Transverse colon (tissue), 4 donors: ENCODE data around the gene GBF1. TPM values are rescaled to one million over a fixed set of nuclear protein-coding genes. Genes with fewer than 3 reads are reported as not detected.

Experiments
- DNase-seq: peaks from one replicate; pipeline ENCODE4 v3.0.0-alpha.2; 2019
- H3K27ac ChIP-seq, 4 donors: fragments of 200-600 bp; sonication (generic); 2 replicates each; pipeline ENCODE4 v1.5.1; 2016 to 2018; ENCODE audit warnings: inconsistent platforms in 4 of 4
- H3K27me3 ChIP-seq: fragments of 200-600 bp; sonication (generic); 2 replicates; pipeline ENCODE4 v1.5.1; 2017; ENCODE audit warnings: inconsistent platforms
- H3K36me3 ChIP-seq, 4 donors: fragments of 200-600 bp; sonication (generic); 2 replicates each; pipeline ENCODE4 v1.5.1; 2017 to 2019; ENCODE audit warnings: inconsistent platforms in 4 of 4
- H3K4me1 ChIP-seq, 4 donors: fragments of 200-600 bp; sonication (generic); 2 replicates each; pipeline ENCODE4 v1.5.1; 2017 to 2020; ENCODE audit warnings: inconsistent platforms in 4 of 4
- H3K4me3 ChIP-seq, 4 donors: fragments of 200-600 bp; sonication (generic); 1 replicate in 1 of 4; 2 replicates in 3 of 4; pipeline versions ENCODE4 v1.5.1 to v1.6.1; 2017 to 2019; ENCODE audit warnings: inconsistent platforms in 4 of 4
- H3K9me3 ChIP-seq, 2 donors: fragments of 200-600 bp; sonication (generic); 2 replicates each; pipeline ENCODE4 v1.5.1; 2017 to 2019; ENCODE audit warnings: inconsistent platforms in 2 of 2
- EP300 ChIP-seq: sonication (generic); formaldehyde crosslinking; IDR thresholded peaks from one replicate; pipeline ENCODE4 v1.6.1; 2017; ENCODE audit warnings: antibody characterized with exemption, low read depth
- POLR2A ChIP-seq: fragments of 450-650 bp; IDR thresholded peaks from one replicate; pipeline ENCODE4 v1.6.1; 2016; ENCODE audit warnings: antibody characterized with exemption, mild to moderate bottlenecking, moderate library complexity
- POLR2AphosphoS5 ChIP-seq, 3 donors: sonication (generic); formaldehyde crosslinking; IDR thresholded peaks; one replicate each; pipeline ENCODE4 v1.6.1; 2016; ENCODE audit warnings: antibody characterized with exemption in 3 of 3
- WGBS, 2 donors: methylation state at CpG; one replicate each; pipeline ENCODE4 v1.1.5; 2018; ENCODE audit warnings: low coverage in 1 of 2; 5-methylcytosine and 5-hydroxymethylcytosine counted together
- in situ Hi-C, 4 donors: fragments of 200-750 bp; cut with MboI; loops; one replicate each; pipeline versions ENCODE4 v1.15.0 to v1.15.1; 2017; ENCODE audit warnings: low sequenced_read_pairs in 3 of 4, low pct_ligation_motif_present in 1 of 4, low pct_unique_long_range_greater_than_20kb in 1 of 4
- intact Hi-C: fragments of 100-400 bp; cut with DNase I; formaldehyde crosslinking; loops from one replicate; pipeline ENCODE4 v1.15.1; 2023; ENCODE audit warnings: low total_unique reads
- total RNA-seq, 4 donors: library from RNA; depleted of rRNA; stranded (reverse); fragments of >200 nt; gene quantifications; one replicate each; pipeline ENCODE4 v1.1.0, GENCODE V29; 2016
- TF ChIP-seq, protein P1 (sequence below), 5 experiments: fragments of 200-600 bp in 3 of 5; fragments of 450-650 bp in 2 of 5; sonication (generic) in 3 of 5; IDR thresholded peaks; 1 replicate in 2 of 5; 2 replicates in 3 of 5; pipeline ENCODE4 v1.5.1; 2016 to 2017; ENCODE audit warnings: antibody characterized with exemption in 5 of 5, inconsistent platforms in 3 of 5, mild to moderate bottlenecking in 2 of 5, moderate library complexity in 1 of 5

The GBF1 gene
- total RNA-seq, 4 donors from 2014 or later: 60.5 to 97.6 (median 67.5) TPM

DNA sequence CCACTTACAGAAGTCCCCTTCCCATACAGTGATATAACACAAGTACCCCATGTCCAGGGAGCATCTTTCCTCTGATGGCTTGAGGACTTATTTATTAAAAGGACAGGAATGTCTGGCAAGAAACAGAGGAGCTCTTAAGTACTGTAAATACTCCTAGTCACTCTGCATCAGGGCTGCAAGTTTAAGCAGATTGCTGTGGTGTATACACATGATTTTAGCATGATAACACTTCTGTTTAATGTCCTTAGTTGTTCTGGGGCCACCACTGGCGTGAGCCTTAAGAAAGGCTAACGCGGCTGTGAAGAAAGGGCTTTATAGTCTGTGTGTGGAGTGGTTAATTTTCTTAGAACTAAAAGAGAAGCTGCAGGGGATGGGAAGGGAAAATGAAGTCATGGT lies 65.7 kb downstream of the GBF1 start:
- in situ Hi-C loops: no loop called here
- TF ChIP-seq EP300 (no peak), POLR2AphosphoS5 (IDR thresholded peaks at IDR 0.05) (no peak), POLR2A (no peak)
- TF ChIP-seq, protein P1, sequence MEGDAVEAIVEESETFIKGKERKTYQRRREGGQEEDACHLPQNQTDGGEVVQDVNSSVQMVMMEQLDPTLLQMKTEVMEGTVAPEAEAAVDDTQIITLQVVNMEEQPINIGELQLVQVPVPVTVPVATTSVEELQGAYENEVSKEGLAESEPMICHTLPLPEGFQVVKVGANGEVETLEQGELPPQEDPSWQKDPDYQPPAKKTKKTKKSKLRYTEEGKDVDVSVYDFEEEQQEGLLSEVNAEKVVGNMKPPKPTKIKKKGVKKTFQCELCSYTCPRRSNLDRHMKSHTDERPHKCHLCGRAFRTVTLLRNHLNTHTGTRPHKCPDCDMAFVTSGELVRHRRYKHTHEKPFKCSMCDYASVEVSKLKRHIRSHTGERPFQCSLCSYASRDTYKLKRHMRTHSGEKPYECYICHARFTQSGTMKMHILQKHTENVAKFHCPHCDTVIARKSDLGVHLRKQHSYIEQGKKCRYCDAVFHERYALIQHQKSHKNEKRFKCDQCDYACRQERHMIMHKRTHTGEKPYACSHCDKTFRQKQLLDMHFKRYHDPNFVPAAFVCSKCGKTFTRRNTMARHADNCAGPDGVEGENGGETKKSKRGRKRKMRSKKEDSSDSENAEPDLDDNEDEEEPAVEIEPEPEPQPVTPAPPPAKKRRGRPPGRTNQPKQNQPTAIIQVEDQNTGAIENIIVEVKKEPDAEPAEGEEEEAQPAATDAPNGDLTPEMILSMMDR (IDR thresholded peaks at IDR 0.05): no peak
- H3K27ac ChIP-seq: peak overlapping the region in 2 of 4 donors; percentile 6 to 33

DNA sequence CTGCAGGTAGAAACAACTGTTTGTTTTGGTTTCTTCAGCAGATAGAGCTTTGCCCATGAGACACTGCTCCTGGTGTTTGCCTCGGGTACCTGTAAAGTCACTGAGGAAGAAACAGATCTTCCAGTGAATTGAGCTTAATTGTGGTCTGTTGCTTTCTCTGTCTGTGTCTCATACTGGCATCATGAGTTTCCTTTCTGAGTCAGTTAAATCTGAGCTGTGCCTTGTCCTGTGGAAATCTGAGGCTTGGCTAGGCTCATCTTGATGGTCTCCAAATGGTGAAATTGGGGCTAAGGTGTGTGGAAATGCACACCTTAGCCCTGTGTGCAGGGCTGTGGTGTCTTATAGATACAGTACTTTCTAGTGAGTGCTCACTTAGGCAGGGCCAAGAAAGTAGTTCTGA lies 67.4 kb downstream of the GBF1 start:
- H3K27me3 ChIP-seq: no peaks in the 10 kb centered on the region
- H3K4me1 ChIP-seq: peaks cover 6 to 39% (median 25%) of the 10 kb centered on the region in 4 donors
- H3K27ac ChIP-seq: peak overlapping the region in 3 of 4 donors; percentile 7 to 43 (median 12)
- WGBS, 2 donors: 55 to 63% methylated on average over 1 of the region's 1 CpG
- DNase-seq: no peak
- no peaks in the 10 kb centered on the region for H3K36me3 ChIP-seq
- no peak overlapping the region for H3K4me3 ChIP-seq
- intact Hi-C loops: no loop called here
- in situ Hi-C loops: no loop called here
- TF ChIP-seq POLR2A (no peak), POLR2AphosphoS5 (IDR thresholded peaks at IDR 0.05) (no peak), EP300 (no peak)
- TF ChIP-seq, protein P1 (IDR thresholded peaks at IDR 0.05): no peak
- no peaks in the 10 kb centered on the region for H3K9me3 ChIP-seq

More for the DNA sequence above, 65.7 kb downstream of the GBF1 start:
- no peak for DNase-seq
- WGBS, 2 donors: 84 to 88% methylated on average over 3 of the region's 3 CpGs
- Histone ChIP-seq H3K27me3 (no peaks in the 10 kb centered on the region), H3K36me3 (no peaks in the 10 kb centered on the region), H3K4me3 (no peak overlapping the region), H3K4me1 (peaks cover 6 to 39% (median 25%) of the 10 kb centered on the region in 4 donors), H3K9me3 (no peaks in the 10 kb centered on the region)
- intact Hi-C loops: no loop called here

DNA sequence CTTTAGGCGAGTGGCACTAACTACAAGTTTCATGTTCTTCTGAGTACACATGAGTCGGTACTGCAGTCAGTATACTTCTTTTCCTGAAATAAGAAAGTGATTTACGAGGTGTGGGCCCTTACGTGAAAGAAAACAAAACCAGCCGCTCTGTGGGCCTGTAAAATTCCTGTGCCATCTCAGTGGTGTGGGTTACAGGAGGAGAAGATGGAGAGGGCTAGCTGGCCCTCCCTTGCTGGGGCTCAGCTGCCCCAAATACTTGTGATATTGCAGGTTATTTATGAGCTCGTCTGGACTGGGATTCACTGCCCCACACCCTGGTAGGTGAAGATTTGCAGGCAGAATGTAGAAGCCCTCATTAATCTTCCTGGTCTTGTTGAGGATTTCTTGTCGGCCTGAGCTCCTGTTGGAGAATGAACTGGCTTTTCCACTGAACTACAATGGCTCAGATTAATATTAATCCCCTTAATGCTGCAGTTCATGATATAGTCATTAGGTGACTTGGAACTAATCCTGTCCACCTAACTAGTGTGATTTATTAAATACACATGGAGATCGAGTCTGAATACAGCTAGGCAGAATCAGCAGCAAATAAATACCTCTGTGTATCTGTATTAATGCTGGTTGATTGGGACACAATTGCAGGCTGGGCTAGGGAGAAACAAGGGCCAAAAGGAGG lies 68.0 kb downstream of the GBF1 start:
- H3K27ac ChIP-seq: peak overlapping the region in 3 of 4 donors; percentile 7 to 43 (median 12)
- in situ Hi-C loops (no loop called here), intact Hi-C loops (no loop called here)
- WGBS, 2 donors: 53 to 56% methylated on average over 7 to 8 of the region's 8 CpGs
- no peak overlapping the region for H3K4me3 ChIP-seq
- no peaks in the 10 kb centered on the region for H3K36me3 ChIP-seq
- TF ChIP-seq, protein P1 (IDR thresholded peaks at IDR 0.05): no peak
- no peak for TF ChIP-seq POLR2A
- TF ChIP-seq POLR2AphosphoS5 (IDR thresholded peaks at IDR 0.05): no peak
- no peak for TF ChIP-seq EP300
- peaks cover 6 to 39% (median 25%) of the 10 kb centered on the region in 4 donors for H3K4me1 ChIP-seq
- no peaks in the 10 kb centered on the region for H3K27me3 ChIP-seq
- no peaks in the 10 kb centered on the region for H3K9me3 ChIP-seq
- no peak for DNase-seq

DNA sequence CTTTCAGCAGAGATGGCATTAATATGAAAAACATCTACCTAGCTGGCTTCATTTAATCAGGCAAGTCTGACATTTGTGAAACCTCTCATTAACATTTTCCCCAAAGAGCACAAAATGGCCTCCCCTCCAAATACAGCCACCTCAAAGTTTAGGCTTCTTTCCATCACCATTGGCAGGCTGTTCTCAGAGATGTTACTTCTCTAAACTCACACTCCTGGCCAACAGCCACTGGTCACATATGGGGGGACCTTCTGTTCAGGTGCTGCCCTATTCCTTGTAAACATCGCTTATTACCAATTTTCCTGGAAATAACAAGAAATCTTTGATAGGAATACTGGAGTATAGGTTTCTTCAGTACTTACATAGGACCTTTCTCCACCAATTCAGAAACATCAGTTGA lies 69.5 kb downstream of the GBF1 start:
- intact Hi-C loops (no loop called here), in situ Hi-C loops (no loop called here)
- Histone ChIP-seq H3K4me1 (peaks cover 6 to 37% (median 25%) of the 10 kb centered on the region in 4 donors), H3K36me3 (no peaks in the 10 kb centered on the region), H3K4me3 (no peak overlapping the region), H3K27me3 (no peaks in the 10 kb centered on the region), H3K27ac (no peak overlapping the region), H3K9me3 (no peaks in the 10 kb centered on the region)
- no peak for DNase-seq
- 100% methylated on average over 1 of the region's 1 CpG for WGBS, 2 donors
- no peak for TF ChIP-seq EP300
- TF ChIP-seq, protein P1 (IDR thresholded peaks at IDR 0.05): no peak
- no peak for TF ChIP-seq POLR2AphosphoS5 (IDR thresholded peaks at IDR 0.05)
- TF ChIP-seq POLR2A: no peak
